SK-N-MC (cell line): Measurements from ENCODE around the gene ZNF236.
"Not testable (repeated sequence)": the region's sequence is repeated elsewhere in the genome, so short reads cannot be mapped to it uniquely, and the experiment has no call there.

ENCODE experiments used
- DNase-seq: peaks from one replicate; pipeline ENCODE4 v3.0.0-alpha.2; 2011; ENCODE audit warnings: low read depth, low spot score
- H3K27ac ChIP-seq: fragments of 200-600 bp; sonication (generic); 2 replicates; pipeline ENCODE4 v1.5.1; 2016; ENCODE audit warnings: mixed run types
- H3K36me3 ChIP-seq: fragments of 200-600 bp; sonication (generic); 2 replicates; pipeline ENCODE4 v1.6.1; 2017; ENCODE audit warnings: antibody characterized with exemption, low read length, mixed read lengths; ENCODE audit not compliant: insufficient read depth
- H3K4me3 ChIP-seq: fragments of 200-600 bp; sonication (generic); 2 replicates; pipeline ENCODE4 v1.5.1; 2016
- H3K9ac ChIP-seq: fragments of 200-600 bp; sonication (generic); 2 replicates; pipeline ENCODE4 v1.8.0; 2017; ENCODE audit warnings: mixed run types, mixed read lengths; ENCODE audit not compliant: insufficient read length
- H3K9me3 ChIP-seq: fragments of 200-600 bp; sonication (generic); 2 replicates; pipeline ENCODE4 v1.6.1; 2017; ENCODE audit warnings: low read depth, mild to moderate bottlenecking, antibody characterized with exemption, low read length, moderate library complexity, mixed read lengths
- EZH2 ChIP-seq: fragments of 200-600 bp; sonication (generic); IDR thresholded peaks from one replicate; pipeline ENCODE4 v1.6.1; 2017; ENCODE audit warnings: antibody characterized with exemption
- FOXP2 ChIP-seq: optimal IDR thresholded peaks from 2 replicates; pipeline ENCODE3; 2011; ENCODE audit warnings: mild to moderate bottlenecking, moderate library complexity; ENCODE audit not compliant: insufficient read depth; ENCODE audit errors: extremely low read length, control extremely low read depth
- POLR2AphosphoS5 ChIP-seq: IDR thresholded peaks from 2 replicates; pipeline ENCODE4 v1.6.1; 2012; ENCODE audit warnings: mild to moderate bottlenecking, low read depth, low read length, borderline replicate concordance

ZNF236 gene

GRCh38 chr18:76986406-76986805 lies 164.0 kb downstream of the ZNF236 start:
- Histone ChIP-seq H3K36me3 (no peaks in the 10 kb centered on the region), H3K27ac (no peak overlapping the region), H3K4me3 (no peak overlapping the region), H3K9ac (no peak overlapping the region), H3K9me3 (no peaks in the 10 kb centered on the region)
- TF ChIP-seq FOXP2 (no peak), POLR2AphosphoS5 (no peak), EZH2 (no peak)
- no peak for DNase-seq

GRCh38 chr18:76988031-76988826 lies 165.9 kb downstream of the ZNF236 start:
- H3K36me3 ChIP-seq = no peaks in the 10 kb centered on the region
- H3K27ac ChIP-seq = no peak overlapping the region
- no peak for TF ChIP-seq FOXP2
- no peak for TF ChIP-seq EZH2
- no peak for TF ChIP-seq POLR2AphosphoS5
- H3K9me3 ChIP-seq = no peaks in the 10 kb centered on the region
- H3K4me3 ChIP-seq = no peak overlapping the region
- DNase-seq = no peak
- H3K9ac ChIP-seq = no peak overlapping the region

GRCh38 chr18:76988827-76989646 lies 166.7 kb downstream of the ZNF236 start:
- no peak overlapping the region for H3K27ac ChIP-seq
- H3K9me3 ChIP-seq = no peaks in the 10 kb centered on the region
- H3K36me3 ChIP-seq = no peaks in the 10 kb centered on the region
- H3K4me3 ChIP-seq = no peak overlapping the region
- DNase-seq = no peak
- TF ChIP-seq POLR2AphosphoS5 (no peak), EZH2 (no peak), FOXP2 (no peak)
- H3K9ac ChIP-seq = no peak overlapping the region

- H3K27ac ChIP-seq = no peak overlapping the region
These were observed 167.4 kb downstream of the ZNF236 start for GRCh38 chr18:76989647-76990190.

GRCh38 chr18:76990343-76991020 lies 168.1 kb downstream of the ZNF236 start:
- H3K27ac ChIP-seq, H3K4me3 ChIP-seq, H3K36me3 ChIP-seq, H3K9me3 ChIP-seq, DNase-seq, H3K9ac ChIP-seq: not testable (repeated sequence)

More at GRCh38 chr18:76989647-76990190, 167.4 kb downstream of the ZNF236 start:
- Histone ChIP-seq H3K36me3 (no peaks in the 10 kb centered on the region), H3K4me3 (no peak overlapping the region), H3K9ac (no peak overlapping the region), H3K9me3 (no peaks in the 10 kb centered on the region)
- no peak for TF ChIP-seq EZH2
- no peak for DNase-seq

GRCh38 chr18:76991021-76991688 lies 168.8 kb downstream of the ZNF236 start:
- H3K9ac ChIP-seq = no peak overlapping the region
- H3K9me3 ChIP-seq = no peaks in the 10 kb centered on the region
- H3K36me3 ChIP-seq = no peaks in the 10 kb centered on the region
- H3K4me3 ChIP-seq = no peak overlapping the region
- DNase-seq = no peak
- TF ChIP-seq FOXP2 (no peak), POLR2AphosphoS5 (no peak), EZH2 (no peak)
- no peak overlapping the region for H3K27ac ChIP-seq

GRCh38 chr18:76992226-76993084 lies 170.1 kb downstream of the ZNF236 start:
- Histone ChIP-seq H3K36me3 (no peaks in the 10 kb centered on the region), H3K4me3 (no peak overlapping the region), H3K9ac (no peak overlapping the region), H3K27ac (no peak overlapping the region), H3K9me3 (no peaks in the 10 kb centered on the region)
- no peak for DNase-seq
- TF ChIP-seq FOXP2 (no peak), POLR2AphosphoS5 (no peak), EZH2 (no peak)
